ENCODE measurements around the gene FOSL2.

FOSL2 gene

GRCh38 chr2:28392297-28393113 lies at the start of gene FOSL2:
FOSL2 (plus strand) TSS chr2:28392858; CDS start chr2:28393721, 863 bp downstream.
- peak; percentile 93 for DNase-seq (ENCODE audit: low spot score)

GRCh38 chr2:28343184-28343942 lies 49.3 kb upstream of the FOSL2 start:
- DNase-seq (ENCODE audit: low spot score): no peak

GRCh38 chr2:28343971-28344715 lies 48.5 kb upstream of the FOSL2 start:
- no peak for DNase-seq (ENCODE audit: low spot score)

- no peak for DNase-seq (ENCODE audit: low spot score)
Measured at GRCh38 chr2:28344756-28345373, 47.8 kb upstream of the FOSL2 start.

- DNase-seq (ENCODE audit: low spot score): no peak
Measured at GRCh38 chr2:28345619-28346018, 47.0 kb upstream of the FOSL2 start.

- DNase-seq (ENCODE audit: low spot score): peak; percentile 45
Measured at GRCh38 chr2:28346587-28346986, 46.1 kb upstream of the FOSL2 start.

GRCh38 chr2:28347193-28347592 lies 45.5 kb upstream of the FOSL2 start:
- no peak for DNase-seq (ENCODE audit: low spot score)

GRCh38 chr2:28347596-28347995 lies 45.1 kb upstream of the FOSL2 start:
- DNase-seq (ENCODE audit: low spot score): no peak

- DNase-seq (ENCODE audit: low spot score): no peak
Measured at GRCh38 chr2:28348149-28348567, 44.5 kb upstream of the FOSL2 start.

GRCh38 chr2:28348921-28349320 lies 43.7 kb upstream of the FOSL2 start:
- no peak for DNase-seq (ENCODE audit: low spot score)

GRCh38 chr2:28349546-28350165 lies 43.0 kb upstream of the FOSL2 start:
- DNase-seq (ENCODE audit: low spot score): no peak

GRCh38 chr2:28350196-28350595 lies 42.5 kb upstream of the FOSL2 start:
- DNase-seq (ENCODE audit: low spot score): no peak

GRCh38 chr2:28350791-28351285 lies 41.8 kb upstream of the FOSL2 start:
- no peak for DNase-seq (ENCODE audit: low spot score)

GRCh38 chr2:28351621-28352020 lies 41.0 kb upstream of the FOSL2 start:
- no peak for DNase-seq (ENCODE audit: low spot score)

- DNase-seq (ENCODE audit: low spot score): peak; percentile 36
Measured at GRCh38 chr2:28352104-28352503, 40.6 kb upstream of the FOSL2 start.

- no peak for DNase-seq (ENCODE audit: low spot score)
Measured at GRCh38 chr2:28352610-28353195, 40.0 kb upstream of the FOSL2 start.

- DNase-seq (ENCODE audit: low spot score): no peak
Measured at GRCh38 chr2:28354920-28355520, 37.6 kb upstream of the FOSL2 start.

GRCh38 chr2:28355521-28356094 lies 37.0 kb upstream of the FOSL2 start:
- DNase-seq (ENCODE audit: low spot score): peak; percentile 32

GRCh38 chr2:28356095-28356911 lies 36.4 kb upstream of the FOSL2 start:
- peak; percentile 97 for DNase-seq (ENCODE audit: low spot score)
